Activated CD4-positive, alpha-beta T cell treated with anti-CD3 and anti-CD28 coated beads, Interleukin-2, amount 10 ng/mL, durations not matched to agents 24 days and 14 days (primary cell): ENCODE measurements around the gene EPG5. TPM values are rescaled to one million over a fixed set of nuclear protein-coding genes. Genes with fewer than 3 reads are reported as not detected.

Experiments used
- DNase-seq: peaks from one replicate; pipeline ENCODE4 v3.0.0; 2022
- H3K27ac Mint-ChIP-seq: one replicate; pipeline ENCODE4 v1.8.0; 2022; ENCODE audit warnings: mild to moderate bottlenecking, mixed read lengths
- H3K27me3 Mint-ChIP-seq: one replicate; pipeline ENCODE4 v1.8.0; 2022; ENCODE audit warnings: mixed read lengths
- H3K36me3 Mint-ChIP-seq: one replicate; pipeline ENCODE4 v1.8.0; 2022; ENCODE audit warnings: low read depth, mild to moderate bottlenecking, mixed read lengths
- H3K4me1 Mint-ChIP-seq: one replicate; pipeline ENCODE4 v1.8.0; 2021; ENCODE audit warnings: mixed read lengths
- H3K4me3 Mint-ChIP-seq: one replicate; pipeline ENCODE4 v1.8.0; 2022; ENCODE audit warnings: mild to moderate bottlenecking, moderate library complexity, mixed read lengths
- H3K9me3 Mint-ChIP-seq: one replicate; pipeline ENCODE4 v1.8.0; 2021; ENCODE audit warnings: mixed read lengths
- intact Hi-C: fragments of 100-400 bp; cut with micrococcal nuclease; formaldehyde crosslinking; loops from one replicate; pipeline ENCODE4 v1.15.1; 2023
- total RNA-seq: library from RNA; stranded (reverse); gene quantifications from 2 replicates; pipeline ENCODE4 v1.2.3, GENCODE V29; 2022

The EPG5 gene
- total RNA-seq, 1 donor from 2014 or later: 15.5 TPM

DNA sequence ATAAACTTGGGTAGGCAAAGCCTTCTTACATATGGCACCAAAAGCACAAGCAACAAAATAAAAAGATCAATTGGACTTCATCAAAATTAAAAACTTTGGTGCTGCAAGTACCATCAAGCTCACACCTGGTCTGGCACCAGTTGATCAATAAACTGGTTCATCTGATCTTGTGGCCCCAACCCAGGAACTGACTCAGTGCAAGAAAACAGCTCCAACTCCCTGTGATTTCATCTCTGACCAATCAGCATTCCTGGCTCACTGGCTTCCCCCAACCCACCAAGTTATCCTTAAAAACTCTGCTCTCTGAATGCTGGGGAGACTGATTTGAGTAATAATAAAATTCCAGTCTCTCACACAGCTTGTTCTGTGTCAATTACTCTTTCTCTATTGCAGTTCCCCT lies 8.4 kb downstream of the EPG5 start:
- H3K27ac Mint-ChIP-seq: no peak overlapping the region
- no peak for DNase-seq
- intact Hi-C loops: no loop called here
- no peaks in the 10 kb centered on the region for H3K9me3 Mint-ChIP-seq
- H3K36me3 Mint-ChIP-seq: peaks cover 23% of the 10 kb centered on the region
- peaks cover 23% of the 10 kb centered on the region for H3K4me1 Mint-ChIP-seq
- H3K27me3 Mint-ChIP-seq: no peaks in the 10 kb centered on the region
- no peak overlapping the region for H3K4me3 Mint-ChIP-seq

DNA sequence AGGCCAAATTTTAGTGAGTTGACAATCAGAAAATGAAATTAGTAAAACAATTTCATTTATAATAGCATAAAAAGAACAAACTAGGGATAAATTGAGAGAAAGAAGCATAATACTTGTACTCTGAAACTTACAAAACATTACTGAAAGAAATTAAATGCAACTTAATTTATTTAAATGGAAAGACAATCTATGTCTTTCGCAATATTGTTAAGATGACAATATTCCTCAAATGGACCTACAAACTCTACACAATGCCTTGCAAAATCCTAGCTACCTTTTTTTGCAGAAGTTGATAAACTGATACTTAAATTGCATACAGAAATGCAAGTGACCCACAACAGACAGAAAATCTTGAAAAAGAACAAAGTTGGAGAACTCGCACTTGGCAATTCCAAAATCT lies 9.1 kb downstream of the EPG5 start:
- DNase-seq: no peak
- Mint-ChIP-seq H3K9me3 (no peaks in the 10 kb centered on the region), H3K27me3 (no peaks in the 10 kb centered on the region), H3K36me3 (peaks cover 30% of the 10 kb centered on the region), H3K4me1 (peaks cover 19% of the 10 kb centered on the region), H3K27ac (no peak overlapping the region), H3K4me3 (no peak overlapping the region)
- intact Hi-C loops: no loop called here

DNA sequence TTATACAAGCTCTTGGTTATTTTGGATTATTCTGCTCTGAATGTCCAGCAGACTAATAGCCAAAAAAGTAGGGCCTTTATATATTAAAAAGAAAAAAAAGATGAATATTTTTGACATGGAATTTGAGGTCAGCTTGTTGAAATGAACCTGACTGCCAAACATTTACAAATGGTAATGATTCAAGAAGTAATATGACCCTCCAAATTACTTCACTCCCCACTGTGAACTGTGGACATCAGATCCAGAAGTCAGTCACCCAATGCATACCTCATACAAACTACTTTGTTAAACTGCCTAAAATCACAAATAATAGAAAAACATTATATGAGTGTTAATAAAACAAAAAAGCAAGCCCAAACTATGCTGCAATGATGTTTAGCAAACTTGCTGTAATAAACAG lies 10.0 kb downstream of the EPG5 start:
- H3K4me1 Mint-ChIP-seq: peaks cover 14% of the 10 kb centered on the region
- H3K27ac Mint-ChIP-seq: no peak overlapping the region
- no peak overlapping the region for H3K4me3 Mint-ChIP-seq
- H3K9me3 Mint-ChIP-seq: no peaks in the 10 kb centered on the region
- H3K36me3 Mint-ChIP-seq: peaks cover 36% of the 10 kb centered on the region
- no peak for DNase-seq
- no peaks in the 10 kb centered on the region for H3K27me3 Mint-ChIP-seq
- intact Hi-C loops: no loop called here

DNA sequence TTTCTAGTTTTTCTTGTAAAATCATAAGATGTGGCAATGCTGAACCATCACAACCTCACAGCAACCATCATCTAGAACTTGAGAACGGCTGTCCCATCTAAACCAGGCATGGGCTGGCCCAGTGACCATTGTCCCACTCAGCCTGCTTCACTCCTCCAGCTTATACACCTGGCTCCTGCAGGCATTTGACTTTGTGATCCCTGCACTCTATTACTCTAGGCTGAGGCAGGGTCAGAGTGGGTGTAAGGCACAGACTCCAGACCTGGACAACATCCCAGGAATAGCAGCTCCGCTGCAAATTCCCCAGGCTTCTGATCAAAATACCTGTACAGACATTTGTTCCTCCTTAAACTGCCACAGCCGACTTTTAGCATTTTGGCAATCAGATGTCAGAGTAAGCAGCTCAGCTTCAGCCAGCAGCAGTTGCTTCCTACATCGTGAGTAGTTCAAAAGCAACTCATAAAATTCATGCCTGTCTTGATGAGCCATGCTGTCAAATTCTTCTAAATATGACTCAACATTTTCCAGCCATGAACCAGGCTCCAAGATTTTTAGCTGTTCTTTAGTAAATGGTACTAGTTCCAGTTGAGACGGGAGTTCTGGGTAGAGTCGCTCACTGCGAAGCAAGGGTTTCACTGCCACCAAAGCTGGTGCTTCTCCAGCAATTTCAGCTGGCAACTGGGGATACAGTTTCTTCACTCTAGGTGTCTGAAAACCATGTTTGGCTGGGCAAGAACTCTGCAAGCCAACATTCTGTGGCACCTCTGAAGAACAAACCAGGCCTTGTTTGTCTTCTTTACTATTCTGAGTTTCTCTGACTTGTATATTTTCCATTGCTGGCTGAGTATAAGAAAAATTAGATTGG lies 12.8 kb downstream of the EPG5 start:
- H3K27ac Mint-ChIP-seq: no peak overlapping the region
- no peak for DNase-seq
- H3K4me3 Mint-ChIP-seq: no peak overlapping the region
- H3K4me1 Mint-ChIP-seq: peaks cover 5% of the 10 kb centered on the region
- intact Hi-C loops: no loop called here
- no peaks in the 10 kb centered on the region for H3K9me3 Mint-ChIP-seq
- H3K27me3 Mint-ChIP-seq: no peaks in the 10 kb centered on the region
- peaks cover 49% of the 10 kb centered on the region for H3K36me3 Mint-ChIP-seq

DNA sequence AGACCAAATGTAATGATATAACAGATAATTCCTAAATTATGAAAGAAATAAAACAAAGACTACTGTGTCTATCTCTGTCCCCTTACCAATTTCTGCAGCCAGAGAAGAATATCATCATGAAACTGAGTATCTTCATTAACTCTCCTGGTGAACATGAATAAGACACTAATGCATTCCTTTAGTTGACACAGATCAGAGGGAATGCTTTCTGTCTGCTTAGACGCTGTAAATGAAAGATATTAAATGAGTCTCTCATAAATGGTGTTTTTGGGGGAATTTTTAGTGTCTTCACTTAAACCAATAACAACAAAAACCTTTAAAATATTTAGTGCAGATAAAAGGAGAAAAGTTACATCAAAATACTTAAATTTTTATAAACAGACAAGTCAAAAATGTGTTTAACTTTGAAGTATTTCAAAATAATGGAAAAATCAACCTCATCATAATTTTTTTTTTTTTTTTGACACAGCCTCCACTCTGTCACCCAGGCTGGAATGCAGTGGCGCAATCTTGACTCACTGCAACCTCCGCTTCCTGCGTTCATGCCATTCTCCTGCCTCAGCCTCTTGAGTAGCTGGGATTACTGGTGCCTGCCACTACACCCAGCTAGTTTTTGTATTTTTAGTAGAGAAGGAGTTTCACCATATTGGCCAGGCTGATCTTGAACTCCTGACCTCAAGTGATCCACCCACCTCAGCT lies 16.0 kb downstream of the EPG5 start:
- intact Hi-C loops: no loop called here
- Mint-ChIP-seq H3K4me3 (no peak overlapping the region), H3K4me1 (peaks cover 2% of the 10 kb centered on the region), H3K36me3 (peaks cover 73% of the 10 kb centered on the region), H3K9me3 (no peaks in the 10 kb centered on the region), H3K27me3 (no peaks in the 10 kb centered on the region), H3K27ac (no peak overlapping the region)
- no peak for DNase-seq

DNA sequence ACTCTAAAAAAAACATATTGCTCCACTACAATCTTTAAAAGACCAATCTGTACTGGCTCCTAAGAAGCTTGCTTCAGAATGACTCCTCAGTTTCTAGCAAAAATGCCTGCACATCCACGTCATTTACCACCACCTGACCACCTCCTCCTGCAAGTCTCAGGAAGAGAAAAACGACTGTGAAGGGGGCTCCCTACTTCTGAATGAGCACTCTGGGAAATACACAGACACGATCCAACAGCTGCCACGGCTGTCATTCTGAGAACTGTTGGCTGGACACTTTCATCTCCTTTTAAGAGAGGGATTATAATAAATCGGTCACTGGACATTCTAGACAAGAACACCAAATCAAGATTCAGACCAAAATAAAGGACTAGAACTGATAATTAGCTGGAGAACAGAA lies 21.5 kb downstream of the EPG5 start:
- Mint-ChIP-seq H3K4me1 (peaks cover 4% of the 10 kb centered on the region), H3K27ac (no peak overlapping the region), H3K4me3 (no peak overlapping the region), H3K9me3 (no peaks in the 10 kb centered on the region), H3K36me3 (peaks cover 73% of the 10 kb centered on the region), H3K27me3 (no peaks in the 10 kb centered on the region)
- DNase-seq: no peak
- intact Hi-C loops: no loop called here

DNA sequence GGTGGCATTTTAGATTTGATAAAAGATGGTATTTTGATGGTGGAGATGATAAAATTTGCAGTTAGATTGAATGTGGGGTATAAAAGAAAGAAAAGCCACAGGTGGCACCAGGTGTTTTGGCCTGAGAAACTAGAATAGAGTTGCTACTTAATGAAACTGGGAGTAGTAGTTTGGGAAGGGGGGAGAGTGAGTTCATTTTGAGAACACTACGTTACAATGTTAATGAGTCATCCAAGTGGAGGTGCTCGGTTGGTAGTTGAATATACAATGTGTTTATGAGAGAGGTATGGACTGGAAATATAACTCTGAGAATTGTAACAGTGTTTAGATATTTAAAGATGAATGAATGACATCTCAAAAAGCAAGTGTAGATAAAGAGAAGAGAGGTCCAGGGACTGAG lies 26.4 kb downstream of the EPG5 start:
- Mint-ChIP-seq H3K27me3 (no peaks in the 10 kb centered on the region), H3K4me3 (no peak overlapping the region), H3K4me1 (peaks cover 14% of the 10 kb centered on the region), H3K9me3 (no peaks in the 10 kb centered on the region), H3K27ac (no peak overlapping the region), H3K36me3 (peaks cover 64% of the 10 kb centered on the region)
- no peak for DNase-seq
- intact Hi-C loops: no loop called here

DNA sequence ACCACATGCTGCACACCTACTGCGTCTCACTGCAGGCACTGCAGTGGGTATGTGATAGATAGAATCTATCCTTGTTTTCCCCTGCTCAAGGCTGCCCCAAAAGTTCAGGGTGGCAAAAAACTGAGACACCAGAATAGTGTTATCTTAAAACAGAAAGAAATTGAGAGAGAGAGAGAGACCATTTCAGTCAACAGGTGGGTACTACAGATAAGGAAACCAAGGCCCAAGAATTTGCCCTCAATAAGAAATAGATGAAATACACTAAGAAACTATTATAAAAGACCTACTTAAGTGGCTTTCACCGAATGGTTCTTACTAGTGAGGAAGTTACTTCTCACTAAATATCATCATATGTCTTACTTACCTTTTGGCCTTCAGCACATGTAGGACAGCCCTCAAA lies 27.9 kb downstream of the EPG5 start:
- Mint-ChIP-seq H3K36me3 (peaks cover 54% of the 10 kb centered on the region), H3K9me3 (no peaks in the 10 kb centered on the region), H3K4me1 (peaks cover 14% of the 10 kb centered on the region), H3K27ac (no peak overlapping the region), H3K27me3 (no peaks in the 10 kb centered on the region), H3K4me3 (no peak overlapping the region)
- DNase-seq: no peak
- intact Hi-C loops: no loop called here

DNA sequence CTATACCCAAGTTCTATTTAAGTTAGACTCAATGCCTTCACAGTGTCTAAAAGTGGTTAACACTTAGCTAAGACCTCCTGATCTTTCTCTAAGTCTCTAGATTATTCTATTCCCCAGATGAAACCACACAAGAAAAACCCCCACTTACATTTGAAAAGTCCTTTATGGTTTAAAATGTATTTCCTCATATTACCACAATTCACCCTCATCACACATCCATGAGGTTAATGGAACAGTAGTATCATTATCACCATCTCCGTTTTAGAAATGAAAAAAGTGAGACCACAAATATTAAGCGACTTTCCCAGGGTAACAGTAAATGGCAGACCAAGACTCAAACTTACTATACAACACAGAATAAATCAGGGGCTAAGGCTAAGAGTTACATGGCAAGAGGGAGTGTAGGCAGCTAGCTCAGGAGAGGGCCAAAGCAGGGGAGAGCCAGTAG lies 28.6 kb downstream of the EPG5 start:
- Mint-ChIP-seq H3K27ac (peak overlapping the region; percentile 0), H3K36me3 (peaks cover 49% of the 10 kb centered on the region), H3K9me3 (no peaks in the 10 kb centered on the region), H3K27me3 (no peaks in the 10 kb centered on the region), H3K4me1 (peaks cover 14% of the 10 kb centered on the region), H3K4me3 (no peak overlapping the region)
- intact Hi-C loops: no loop called here
- no peak for DNase-seq

DNA sequence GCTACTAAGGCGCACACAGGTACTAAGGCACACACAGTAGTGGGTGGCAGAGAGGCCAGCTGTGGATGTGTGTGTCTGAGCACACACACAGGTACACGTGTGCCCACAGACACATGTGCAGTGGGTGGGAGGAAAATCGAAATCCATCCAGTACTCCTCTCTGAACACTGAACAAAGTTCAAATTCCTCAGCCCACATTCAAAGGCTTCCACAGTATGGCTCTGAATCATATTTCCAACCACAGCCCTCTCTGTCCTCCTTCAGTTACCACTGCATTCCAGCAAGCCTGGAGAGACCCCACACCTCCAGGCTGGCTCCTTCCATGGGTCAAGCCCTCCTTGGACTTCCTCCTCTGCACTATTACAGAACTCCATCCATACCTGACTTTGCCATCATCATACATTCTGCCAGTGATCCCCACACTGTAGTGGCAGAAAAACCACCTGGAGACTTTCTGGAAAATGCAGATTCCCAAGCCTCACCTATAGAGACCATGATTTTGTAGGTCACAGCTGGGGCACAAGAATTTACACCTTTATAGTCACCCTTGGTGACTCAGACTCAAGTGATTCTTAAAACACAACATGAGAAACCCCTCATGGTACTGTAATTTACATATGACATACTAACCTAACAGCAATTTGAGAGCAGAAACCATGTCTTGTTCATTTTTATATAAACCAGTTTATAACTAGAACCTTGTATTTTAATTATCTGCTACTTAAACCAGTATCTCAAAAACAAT lies 31.4 kb downstream of the EPG5 start:
- intact Hi-C loops: no loop called here
- H3K4me3 Mint-ChIP-seq: no peak overlapping the region
- peaks cover 12% of the 10 kb centered on the region for H3K4me1 Mint-ChIP-seq
- H3K36me3 Mint-ChIP-seq: peaks cover 40% of the 10 kb centered on the region
- no peaks in the 10 kb centered on the region for H3K9me3 Mint-ChIP-seq
- DNase-seq: no peak
- H3K27ac Mint-ChIP-seq: no peak overlapping the region
- no peaks in the 10 kb centered on the region for H3K27me3 Mint-ChIP-seq

DNA sequence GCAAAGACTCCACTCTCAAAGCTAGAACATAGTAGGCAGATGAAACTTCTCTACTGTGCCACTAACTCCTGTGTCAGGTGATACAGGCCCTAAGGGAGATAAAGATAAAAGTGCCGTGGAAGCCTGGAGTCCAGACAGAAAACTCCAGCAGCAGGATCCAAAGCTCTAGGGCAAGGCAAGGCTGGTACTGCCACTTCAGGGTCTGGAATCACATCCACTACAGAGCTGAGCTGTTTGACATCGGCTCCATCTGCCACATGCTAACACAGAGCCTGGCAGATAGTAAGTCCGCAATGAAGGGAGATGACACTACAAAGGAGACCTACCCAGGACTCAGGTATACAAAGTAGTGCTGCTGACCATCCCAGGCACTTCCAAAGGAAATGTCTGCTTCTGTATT lies 34.4 kb downstream of the EPG5 start:
- H3K36me3 Mint-ChIP-seq: peaks cover 36% of the 10 kb centered on the region
- no peaks in the 10 kb centered on the region for H3K27me3 Mint-ChIP-seq
- no peaks in the 10 kb centered on the region for H3K9me3 Mint-ChIP-seq
- intact Hi-C loops: no loop called here
- H3K4me1 Mint-ChIP-seq: peaks cover 3% of the 10 kb centered on the region
- no peak for DNase-seq
- H3K4me3 Mint-ChIP-seq: no peak overlapping the region
- H3K27ac Mint-ChIP-seq: no peak overlapping the region

DNA sequence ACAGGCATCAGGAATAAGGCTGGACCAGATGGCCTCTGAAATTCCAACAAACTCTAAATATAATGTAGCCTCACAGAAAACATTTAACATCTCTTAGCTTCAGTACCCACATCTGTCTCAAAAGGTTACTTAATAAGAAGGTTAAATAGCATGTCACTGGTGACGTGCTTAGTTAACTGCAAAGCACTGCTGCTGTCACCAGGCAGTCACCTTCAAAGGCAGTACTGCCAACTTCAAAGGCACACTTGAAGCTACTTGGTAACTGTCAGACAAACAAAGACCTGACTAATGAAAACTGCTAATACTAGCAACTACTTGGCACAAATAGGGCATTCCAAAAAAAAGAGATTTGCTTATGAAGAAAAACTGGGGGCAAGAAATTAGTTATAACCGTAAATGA lies 36.2 kb downstream of the EPG5 start:
- no peak overlapping the region for H3K27ac Mint-ChIP-seq
- DNase-seq: no peak
- no peaks in the 10 kb centered on the region for H3K27me3 Mint-ChIP-seq
- intact Hi-C loops: no loop called here
- peaks cover 42% of the 10 kb centered on the region for H3K36me3 Mint-ChIP-seq
- peaks cover 3% of the 10 kb centered on the region for H3K4me1 Mint-ChIP-seq
- H3K4me3 Mint-ChIP-seq: no peak overlapping the region
- no peaks in the 10 kb centered on the region for H3K9me3 Mint-ChIP-seq

DNA sequence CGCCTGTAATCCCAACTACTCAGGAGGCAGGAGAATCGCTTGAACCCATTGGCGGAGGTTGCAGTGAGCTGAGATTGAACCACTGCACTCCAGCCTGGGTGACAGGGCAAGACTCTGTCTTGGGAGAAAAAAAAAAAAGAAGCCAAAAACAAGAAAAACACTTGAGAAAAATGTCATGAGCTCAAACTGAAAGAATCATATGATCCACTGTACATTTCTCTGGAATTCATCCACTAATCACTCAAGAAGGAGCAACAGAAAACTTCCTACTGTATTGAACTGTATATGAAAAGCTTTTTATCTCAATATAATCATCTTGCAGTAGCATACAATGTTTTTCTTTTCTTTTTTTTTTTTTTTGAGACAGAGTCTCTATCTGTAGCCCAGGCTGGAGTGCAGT lies 40.4 kb downstream of the EPG5 start:
- Mint-ChIP-seq H3K27ac (no peak overlapping the region), H3K4me3 (no peak overlapping the region), H3K36me3 (peaks cover 46% of the 10 kb centered on the region), H3K4me1 (no peaks in the 10 kb centered on the region), H3K9me3 (no peaks in the 10 kb centered on the region), H3K27me3 (no peaks in the 10 kb centered on the region)
- intact Hi-C loops: no loop called here
- no peak for DNase-seq

DNA sequence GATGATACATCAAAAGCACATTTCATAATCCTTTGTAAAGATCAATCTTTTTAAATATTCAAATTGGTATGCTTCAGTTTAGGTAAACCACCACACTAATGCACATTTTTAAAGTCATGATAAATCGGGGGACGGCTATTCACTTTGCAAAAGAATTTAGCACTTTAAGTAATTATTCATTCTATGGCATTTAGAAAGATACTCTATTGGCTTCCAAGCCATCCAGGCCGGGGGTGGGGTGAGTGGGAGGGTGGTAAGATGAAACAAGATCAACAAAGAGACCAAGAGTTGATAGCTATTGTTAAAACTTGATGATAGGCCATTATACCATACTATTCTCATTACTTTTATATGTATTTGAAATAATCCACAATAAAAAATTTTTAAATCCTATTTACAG lies 41.0 kb downstream of the EPG5 start:
- no peak for DNase-seq
- intact Hi-C loops: no loop called here
- no peaks in the 10 kb centered on the region for H3K4me1 Mint-ChIP-seq
- no peak overlapping the region for H3K4me3 Mint-ChIP-seq
- H3K9me3 Mint-ChIP-seq: no peaks in the 10 kb centered on the region
- peaks cover 48% of the 10 kb centered on the region for H3K36me3 Mint-ChIP-seq
- no peaks in the 10 kb centered on the region for H3K27me3 Mint-ChIP-seq
- H3K27ac Mint-ChIP-seq: no peak overlapping the region
